ENCODE results near the gene ATOH8. TPM values are rescaled to one million over a fixed set of nuclear protein-coding genes. Genes with fewer than 3 reads are reported as not detected.
"Not testable (repeated sequence)": the region's sequence is repeated elsewhere in the genome, so short reads cannot be mapped to it uniquely, and the experiment has no call there.

Gene ATOH8
- polyA plus RNA-seq, 1 experiment, result 2.8 TPM

GRCh38 chr2:85713836-85714235, 40.0 kb upstream of the ATOH8 start:
- DNase-seq (ENCODE audit: low read depth, low spot score), result no peak
- Histone ChIP-seq H3K9me3 (ENCODE audit: control insufficient read depth, insufficient read depth, low read length) (no peaks in the 10 kb centered on the region; the same call in 1 of the 2 replicates), H3K4me3 (ENCODE audit: low read depth, low read length) (no peak overlapping the region), H3K27ac (ENCODE audit: low read depth, low read length) (no peak overlapping the region), H3K27me3 (ENCODE audit: control insufficient read depth, insufficient read depth, low read length) (peaks cover 5% of the 10 kb centered on the region)
- CTCF ChIA-PET, result interaction anchor here (0.6 to 1.8 kb wide), 4 partner anchors 54 to 102 kb away, joined by 4 to 6 read pairs (median 4); no protein-coding TSS in a partner anchor
- POLR2A ChIA-PET, result no interaction called here
- TF ChIP-seq, protein P1, sequence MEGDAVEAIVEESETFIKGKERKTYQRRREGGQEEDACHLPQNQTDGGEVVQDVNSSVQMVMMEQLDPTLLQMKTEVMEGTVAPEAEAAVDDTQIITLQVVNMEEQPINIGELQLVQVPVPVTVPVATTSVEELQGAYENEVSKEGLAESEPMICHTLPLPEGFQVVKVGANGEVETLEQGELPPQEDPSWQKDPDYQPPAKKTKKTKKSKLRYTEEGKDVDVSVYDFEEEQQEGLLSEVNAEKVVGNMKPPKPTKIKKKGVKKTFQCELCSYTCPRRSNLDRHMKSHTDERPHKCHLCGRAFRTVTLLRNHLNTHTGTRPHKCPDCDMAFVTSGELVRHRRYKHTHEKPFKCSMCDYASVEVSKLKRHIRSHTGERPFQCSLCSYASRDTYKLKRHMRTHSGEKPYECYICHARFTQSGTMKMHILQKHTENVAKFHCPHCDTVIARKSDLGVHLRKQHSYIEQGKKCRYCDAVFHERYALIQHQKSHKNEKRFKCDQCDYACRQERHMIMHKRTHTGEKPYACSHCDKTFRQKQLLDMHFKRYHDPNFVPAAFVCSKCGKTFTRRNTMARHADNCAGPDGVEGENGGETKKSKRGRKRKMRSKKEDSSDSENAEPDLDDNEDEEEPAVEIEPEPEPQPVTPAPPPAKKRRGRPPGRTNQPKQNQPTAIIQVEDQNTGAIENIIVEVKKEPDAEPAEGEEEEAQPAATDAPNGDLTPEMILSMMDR (IDR thresholded peaks at IDR 0.05; ENCODE audit: low read depth, low read length), result no peak

DNA sequence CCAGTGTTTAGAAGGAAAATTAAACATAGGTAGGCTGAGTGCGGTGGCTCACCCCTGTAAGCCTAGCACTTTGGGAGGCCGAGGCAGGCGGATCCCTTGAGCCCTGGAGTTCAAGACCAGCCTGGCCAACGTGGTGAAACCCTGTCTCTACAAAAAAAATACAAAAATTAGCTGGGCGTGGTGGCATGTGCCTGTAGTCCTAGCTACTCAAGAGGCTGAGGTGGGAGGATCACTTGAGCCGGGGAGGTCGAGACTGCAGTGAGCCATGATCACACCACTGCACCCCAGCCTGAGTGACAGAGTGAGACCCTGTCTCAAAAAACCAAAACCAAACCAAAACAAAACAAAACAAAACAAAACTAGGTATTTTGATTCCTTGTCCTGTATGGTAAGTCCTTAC, 39.4 kb upstream of the ATOH8 start:
- H3K9me3 ChIP-seq (ENCODE audit: control insufficient read depth, insufficient read depth, low read length); POLR2A ChIA-PET; H3K27me3 ChIP-seq (ENCODE audit: control insufficient read depth, insufficient read depth, low read length); H3K27ac ChIP-seq (ENCODE audit: low read depth, low read length); H3K4me3 ChIP-seq (ENCODE audit: low read depth, low read length); DNase-seq (ENCODE audit: low read depth, low spot score): not testable (repeated sequence)
- CTCF ChIA-PET, result interaction anchor here (0.6 to 1.8 kb wide), 4 partner anchors 54 to 101 kb away, joined by 4 to 6 read pairs (median 4); no protein-coding TSS in a partner anchor

DNA sequence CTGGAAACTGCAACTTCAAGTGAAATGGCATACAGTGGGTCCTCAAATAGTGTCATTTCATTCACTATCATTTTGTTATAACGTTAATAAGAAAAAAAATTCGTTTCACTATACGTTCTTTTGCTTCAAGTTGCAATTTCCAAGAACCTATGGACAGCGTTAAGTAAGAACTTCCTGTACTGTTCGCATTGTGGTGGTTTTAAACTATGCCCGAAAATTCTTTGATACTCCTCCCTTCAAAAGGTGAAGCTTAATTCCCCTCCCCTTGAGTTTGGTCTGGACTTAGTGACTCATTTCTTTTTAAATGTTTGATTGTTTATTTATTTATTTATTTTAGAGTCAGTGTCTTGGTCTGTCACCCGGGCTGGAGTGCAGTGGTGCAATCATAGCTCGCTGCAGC, 39.0 kb upstream of the ATOH8 start:
- ChIA-PET POLR2A (no interaction called here), CTCF (interaction anchor here (0.8 to 7.3 kb wide), 3 partner anchors 9 to 77 kb away, joined by 3 to 56 read pairs (median 6); no protein-coding TSS in a partner anchor)
- TF ChIP-seq, protein P1 (IDR thresholded peaks at IDR 0.05; ENCODE audit: low read depth, low read length), result no peak
- Histone ChIP-seq H3K9me3 (ENCODE audit: control insufficient read depth, insufficient read depth, low read length) (no peaks in the 10 kb centered on the region; the same call in 1 of the 2 replicates), H3K27ac (ENCODE audit: low read depth, low read length) (no peak overlapping the region), H3K4me3 (ENCODE audit: low read depth, low read length) (no peak overlapping the region), H3K27me3 (ENCODE audit: control insufficient read depth, insufficient read depth, low read length) (peaks cover 7% of the 10 kb centered on the region)
- no peak for DNase-seq (ENCODE audit: low read depth, low spot score)

DNA sequence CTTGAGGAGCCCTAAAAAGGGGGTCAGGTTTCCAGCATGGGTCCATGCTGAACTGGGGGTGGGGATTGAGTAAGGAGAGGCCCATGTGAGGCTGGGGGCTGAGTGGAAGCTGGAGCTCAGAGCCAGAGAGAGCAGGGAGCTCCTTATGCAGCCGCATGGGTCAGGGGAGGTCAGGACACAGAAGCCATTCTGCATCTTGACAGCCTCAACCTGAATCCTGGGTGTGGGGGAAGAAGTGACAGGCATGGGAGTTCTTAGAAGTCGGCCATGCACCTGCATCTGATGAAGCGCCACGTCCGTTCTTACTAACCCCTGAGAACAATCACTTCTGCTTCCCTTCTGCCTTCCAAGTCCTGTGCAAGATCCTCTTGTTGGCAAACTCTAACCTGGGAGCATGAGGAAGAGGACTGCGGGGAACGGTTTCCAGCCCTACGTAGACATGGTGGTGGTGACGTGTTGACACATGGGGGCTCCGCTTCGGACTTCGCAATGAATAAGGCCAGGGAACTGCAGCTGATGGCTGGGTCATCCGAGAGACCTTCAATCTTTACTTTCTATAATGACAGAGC, 37.4 kb upstream of the ATOH8 start:
- no peak overlapping the region for H3K27ac ChIP-seq (ENCODE audit: low read depth, low read length)
- no peaks in the 10 kb centered on the region; the same call in 1 of the 2 replicates for H3K9me3 ChIP-seq (ENCODE audit: control insufficient read depth, insufficient read depth, low read length)
- no peak for DNase-seq (ENCODE audit: low read depth, low spot score)
- ChIA-PET POLR2A (no interaction called here), CTCF (interaction anchor here (1.1 to 7.3 kb wide), 2 partner anchors 10 to 19 kb away, joined by 3 to 56 read pairs; no protein-coding TSS in a partner anchor)
- H3K4me3 ChIP-seq (ENCODE audit: low read depth, low read length), result no peak overlapping the region
- TF ChIP-seq, protein P1 (IDR thresholded peaks at IDR 0.05; ENCODE audit: low read depth, low read length), result no peak
- peaks cover 13% of the 10 kb centered on the region for H3K27me3 ChIP-seq (ENCODE audit: control insufficient read depth, insufficient read depth, low read length)

DNA sequence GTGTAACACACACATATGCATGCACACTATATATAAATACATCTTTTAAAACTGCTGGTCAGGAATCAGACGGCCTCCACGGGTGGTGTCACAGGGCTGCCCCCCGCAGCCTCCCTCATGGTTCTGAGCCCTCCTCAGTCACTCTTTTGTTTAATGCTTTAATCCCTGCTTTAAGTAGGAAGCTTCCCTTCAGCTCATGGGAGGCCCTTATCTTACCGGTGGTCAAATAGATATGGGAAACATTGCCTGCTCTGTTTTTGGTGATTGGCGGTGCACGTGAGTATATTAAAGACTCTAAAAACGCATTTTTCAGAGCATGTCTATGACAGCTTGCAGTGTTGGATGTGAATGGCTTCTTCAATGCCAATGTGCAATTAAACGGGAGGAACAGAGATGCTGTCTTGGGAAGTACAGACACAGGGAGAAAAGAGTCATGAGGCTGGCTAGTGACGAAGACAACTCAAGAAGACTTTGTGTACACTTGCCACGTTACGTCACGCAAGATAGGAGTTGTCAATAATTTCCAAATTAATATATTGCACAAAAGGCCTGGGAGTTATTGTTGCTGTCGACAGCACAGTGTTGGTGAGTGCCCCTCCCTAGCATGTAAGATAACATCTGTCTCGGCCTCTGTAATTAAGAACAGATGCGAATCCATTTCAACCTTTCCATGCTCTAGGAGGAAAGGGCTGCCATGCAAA, 36.3 kb upstream of the ATOH8 start:
- H3K9me3 ChIP-seq (ENCODE audit: control insufficient read depth, insufficient read depth, low read length), result no peaks in the 10 kb centered on the region
- CTCF ChIA-PET, result interaction anchor here (0.7 to 7.3 kb wide), 4 partner anchors 11 to 80 kb away, joined by 3 to 56 read pairs (median 20); no protein-coding TSS in a partner anchor
- POLR2A ChIA-PET, result no interaction called here
- no peak overlapping the region for H3K27ac ChIP-seq (ENCODE audit: low read depth, low read length)
- H3K27me3 ChIP-seq (ENCODE audit: control insufficient read depth, insufficient read depth, low read length), result peaks cover 16% of the 10 kb centered on the region
- DNase-seq (ENCODE audit: low read depth, low spot score), result no peak
- H3K4me3 ChIP-seq (ENCODE audit: low read depth, low read length), result no peak overlapping the region
- TF ChIP-seq, protein P1 (IDR thresholded peaks at IDR 0.05; ENCODE audit: low read depth, low read length), result no peak
